ENCODE results near the gene COP1. TPM values are rescaled to one million over a fixed set of nuclear protein-coding genes. Genes with fewer than 3 reads are reported as not detected.

The COP1 gene
- total and polyA plus RNA-seq, 10 of the 15 experiments (the other 5 are each of a cell fraction or from before 2014, with no cell fraction given), result 17.7 to 49.9 (median 38.7) TPM

- TF ChIP-seq ATF7 (IDR thresholded peaks at IDR 0.05; ENCODE audit: low read depth) (no peak), EP300 (IDR thresholded peaks at IDR 0.05; ENCODE audit: borderline replicate concordance in 1 of 2, control insufficient read depth in 1 of 2, low read depth in 2 of 2, low read length in 2 of 2) (no peak), MYB (IDR thresholded peaks at IDR 0.05; ENCODE audit: borderline replicate concordance, low read depth, low read length) (no peak), SMAD1 (IDR thresholded peaks at IDR 0.05; ENCODE audit: low read depth, partially characterized antibody) (no peak)
- TF ChIP-seq, protein P1, sequence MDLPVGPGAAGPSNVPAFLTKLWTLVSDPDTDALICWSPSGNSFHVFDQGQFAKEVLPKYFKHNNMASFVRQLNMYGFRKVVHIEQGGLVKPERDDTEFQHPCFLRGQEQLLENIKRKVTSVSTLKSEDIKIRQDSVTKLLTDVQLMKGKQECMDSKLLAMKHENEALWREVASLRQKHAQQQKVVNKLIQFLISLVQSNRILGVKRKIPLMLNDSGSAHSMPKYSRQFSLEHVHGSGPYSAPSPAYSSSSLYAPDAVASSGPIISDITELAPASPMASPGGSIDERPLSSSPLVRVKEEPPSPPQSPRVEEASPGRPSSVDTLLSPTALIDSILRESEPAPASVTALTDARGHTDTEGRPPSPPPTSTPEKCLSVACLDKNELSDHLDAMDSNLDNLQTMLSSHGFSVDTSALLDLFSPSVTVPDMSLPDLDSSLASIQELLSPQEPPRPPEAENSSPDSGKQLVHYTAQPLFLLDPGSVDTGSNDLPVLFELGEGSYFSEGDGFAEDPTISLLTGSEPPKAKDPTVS (IDR thresholded peaks at IDR 0.05; ENCODE audit: low read depth, low read length), result no peak
Observed at GRCh38 chr1:176055398-176055797, 151.7 kb downstream of the COP1 start (continued).

DNA sequence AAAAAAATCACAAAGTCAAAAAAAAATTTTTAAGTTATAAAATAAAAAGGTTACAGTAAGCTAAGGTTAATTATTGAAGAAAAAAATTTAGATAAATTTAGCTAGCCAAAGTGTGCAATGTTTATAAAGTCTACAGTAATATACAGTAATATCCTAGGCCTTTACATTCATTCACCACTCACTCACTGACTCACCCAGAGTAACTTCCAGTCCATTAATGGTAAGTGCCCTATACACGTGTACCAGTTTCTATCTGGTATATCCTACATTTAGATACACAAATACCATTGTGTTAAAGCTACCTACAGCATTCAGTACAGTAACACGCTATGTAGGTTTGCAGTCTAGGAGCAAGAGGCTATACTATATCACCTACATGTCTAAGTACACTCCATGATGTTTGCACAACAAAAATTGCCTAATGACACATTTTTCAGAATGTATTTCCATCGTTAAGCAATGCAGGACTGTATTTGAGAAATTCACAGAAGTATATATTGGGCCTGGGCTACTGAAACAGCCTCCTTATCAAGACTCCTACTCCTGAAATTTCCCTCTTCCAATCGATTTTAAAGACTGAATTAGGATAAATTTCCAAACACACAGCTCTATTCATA is 155.1 kb downstream of the COP1 start:
- H3K4me2 ChIP-seq (ENCODE audit: control insufficient read depth, insufficient read depth), result no peak overlapping the region
- H3K27ac ChIP-seq (ENCODE audit: control insufficient read depth, insufficient read depth), result no peak overlapping the region
- DNase-seq (ENCODE audit: low read depth, low spot score) (no peak), FAIRE-seq (no peak), ATAC-seq (no peak)
- intact Hi-C loops (cut with micrococcal nuclease; ENCODE audit: unreplicated experiment), result no loop called here
- RAD21 ChIA-PET (ENCODE audit: unreplicated experiment), result no interaction called here
- CTCF ChIA-PET, result interaction anchor here (1.0 kb wide), 1 partner anchor 12 kb away, joined by 3 read pairs; no protein-coding TSS in a partner anchor
- H3K79me2 ChIP-seq (ENCODE audit: control insufficient read depth, insufficient read depth, low read length), result no peaks in the 10 kb centered on the region
- no peaks in the 10 kb centered on the region for H4K20me1 ChIP-seq (ENCODE audit: control insufficient read depth, insufficient read depth)
- POLR2A ChIA-PET, result no interaction called here
- no peaks in the 10 kb centered on the region for H3K27me3 ChIP-seq (replicated peaks in 1 of 2; ENCODE audit: control insufficient read depth in 2 of 2, insufficient read depth in 2 of 2, low read length in 1 of 2)
- no peak overlapping the region for H3K9ac ChIP-seq (ENCODE audit: control insufficient read depth, insufficient read depth, low read length)
- no TSS peak for BruUV-seq (replicated peaks)
- no peaks in the 10 kb centered on the region for H3K9me3 ChIP-seq (replicated peaks; ENCODE audit: control insufficient read depth, insufficient read depth, low read length)
- 97% methylated on average over 4 of the region's 4 CpGs for WGBS (ENCODE audit: insufficient coverage, insufficient replicate concordance, low lambda C conversion rate, missing lambda C conversion rate)
- no peak overlapping the region for H2AFZ ChIP-seq (ENCODE audit: control insufficient read depth, low read depth, low read length)
- H3K4me1 ChIP-seq (ENCODE audit: control insufficient read depth, insufficient read depth, low read length), result no peaks in the 10 kb centered on the region
- H3K4me3 ChIP-seq, result no peak overlapping the region
- SMC1A ChIA-PET (ENCODE audit: uncharacterized antibody, unreplicated experiment), result interaction anchor here (0.6 to 1.4 kb wide), 4 partner anchors 13 to 289 kb away, joined by 3 to 4 read pairs (median 3); no protein-coding TSS in a partner anchor
- H3K36me3 ChIP-seq (ENCODE audit: control insufficient read depth in 2 of 2, insufficient read depth in 2 of 2, low read length in 1 of 2), result no peaks in the 10 kb centered on the region
- in situ Hi-C loops (cut with MboI), result no loop called here
- TF ChIP-seq YBX1 (IDR thresholded peaks at IDR 0.05) (no peak), PBX3 (IDR thresholded peaks at IDR 0.05; ENCODE audit: insufficient replicate concordance, low read depth, low read length) (no peak), ZNF217 (IDR thresholded peaks at IDR 0.05) (no peak), SMC3 (IDR thresholded peaks at IDR 0.05; ENCODE audit: borderline replicate concordance, low read length) (no peak), ZNF592 (IDR thresholded peaks at IDR 0.05) (no peak), JUNB (IDR thresholded peaks at IDR 0.05) (no peak), ASH2L (IDR thresholded peaks at IDR 0.05; ENCODE audit: borderline replicate concordance, low read depth) (no peak)
- TF ChIP-seq, protein P2, sequence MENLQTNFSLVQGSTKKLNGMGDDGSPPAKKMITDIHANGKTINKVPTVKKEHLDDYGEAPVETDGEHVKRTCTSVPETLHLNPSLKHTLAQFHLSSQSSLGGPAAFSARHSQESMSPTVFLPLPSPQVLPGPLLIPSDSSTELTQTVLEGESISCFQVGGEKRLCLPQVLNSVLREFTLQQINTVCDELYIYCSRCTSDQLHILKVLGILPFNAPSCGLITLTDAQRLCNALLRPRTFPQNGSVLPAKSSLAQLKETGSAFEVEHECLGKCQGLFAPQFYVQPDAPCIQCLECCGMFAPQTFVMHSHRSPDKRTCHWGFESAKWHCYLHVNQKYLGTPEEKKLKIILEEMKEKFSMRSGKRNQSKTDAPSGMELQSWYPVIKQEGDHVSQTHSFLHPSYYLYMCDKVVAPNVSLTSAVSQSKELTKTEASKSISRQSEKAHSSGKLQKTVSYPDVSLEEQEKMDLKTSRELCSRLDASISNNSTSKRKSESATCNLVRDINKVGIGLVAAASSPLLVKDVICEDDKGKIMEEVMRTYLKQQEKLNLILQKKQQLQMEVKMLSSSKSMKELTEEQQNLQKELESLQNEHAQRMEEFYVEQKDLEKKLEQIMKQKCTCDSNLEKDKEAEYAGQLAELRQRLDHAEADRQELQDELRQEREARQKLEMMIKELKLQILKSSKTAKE (IDR thresholded peaks at IDR 0.05; ENCODE audit: low read depth, poor library complexity, severe bottlenecking), result no peak
